HG02642 (cell line): ENCODE data around the gene RAB6A.
A peak's percentile ranks its signal among the peaks of the same experiment; 100 is the strongest.
"Not testable (repeated sequence)": the region's sequence is repeated elsewhere in the genome, so short reads cannot be mapped to it uniquely, and the experiment has no call there.

Experiments
- ATAC-seq: cut with Tn5 transposase; IDR thresholded peaks from one replicate; pipeline ENCODE4 v1.9.1; 2021; ENCODE audit warnings: mild to moderate bottlenecking; ENCODE audit not compliant: unreplicated experiment, poor library complexity

Gene RAB6A

DNA sequence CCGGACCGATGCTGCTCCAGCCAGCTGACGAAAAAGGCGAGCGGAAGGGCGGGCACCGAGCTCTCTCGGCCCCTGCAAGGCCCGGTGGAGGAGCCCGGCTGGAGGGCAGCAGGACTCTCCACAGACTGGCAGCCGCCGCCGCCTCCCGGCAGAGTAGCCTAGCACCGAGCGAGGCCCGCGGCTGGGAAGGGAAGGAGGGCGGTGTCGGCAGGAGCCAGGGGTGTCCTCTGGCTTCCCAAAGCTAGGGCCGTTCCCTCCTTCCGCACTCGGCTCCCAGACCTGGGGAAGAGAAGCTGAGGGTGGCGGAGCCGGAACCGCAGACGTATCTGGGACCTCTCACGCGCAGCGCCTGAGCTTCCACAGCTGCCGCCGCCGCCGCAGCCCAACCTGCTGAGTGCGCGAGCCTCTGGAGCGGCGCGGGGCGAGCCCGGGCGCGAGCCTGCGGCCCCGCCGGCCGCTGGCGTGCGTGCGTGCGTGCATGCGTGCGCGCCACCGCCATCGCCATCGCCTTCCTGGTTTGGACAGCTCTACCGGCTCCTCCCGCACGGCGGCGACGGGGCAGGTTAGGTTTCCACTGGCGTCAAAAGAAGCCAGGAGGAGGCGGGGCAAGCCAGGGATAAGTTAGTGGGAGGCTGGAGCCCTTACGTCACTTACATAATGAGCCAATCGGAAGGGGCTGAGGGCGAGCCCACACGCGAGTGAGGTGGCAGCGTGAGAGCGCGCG, at the start of gene RAB6A:
Gene RAB6A (minus strand): TSS at position 396 of the 724 bp plus-strand sequence. CDS start 439 bp downstream, outside the sequence.
- peak; percentile 91 for ATAC-seq

DNA sequence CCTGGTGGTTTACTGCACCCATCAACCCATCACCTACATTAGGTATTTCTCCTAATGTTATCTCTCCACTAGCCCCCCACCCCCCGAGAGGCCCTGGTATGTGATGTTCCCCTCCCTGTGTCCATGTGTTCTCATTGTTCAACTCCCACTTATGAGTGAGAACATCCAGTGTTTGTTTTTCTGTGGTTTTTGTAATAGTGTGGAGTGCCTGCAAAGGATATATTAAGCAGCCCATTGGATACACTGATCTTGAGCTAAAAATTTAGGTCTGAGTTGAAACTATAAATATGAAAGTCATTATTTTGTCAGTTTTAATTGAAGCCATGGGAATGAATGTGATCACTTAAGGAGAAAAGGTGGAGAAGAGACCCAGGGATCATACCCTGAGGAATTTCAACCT, 49.8 kb upstream of the RAB6A start:
- ATAC-seq = no peak

GRCh38 chr11:73808052-73808451, 47.2 kb upstream of the RAB6A start:
- ATAC-seq = no peak

DNA sequence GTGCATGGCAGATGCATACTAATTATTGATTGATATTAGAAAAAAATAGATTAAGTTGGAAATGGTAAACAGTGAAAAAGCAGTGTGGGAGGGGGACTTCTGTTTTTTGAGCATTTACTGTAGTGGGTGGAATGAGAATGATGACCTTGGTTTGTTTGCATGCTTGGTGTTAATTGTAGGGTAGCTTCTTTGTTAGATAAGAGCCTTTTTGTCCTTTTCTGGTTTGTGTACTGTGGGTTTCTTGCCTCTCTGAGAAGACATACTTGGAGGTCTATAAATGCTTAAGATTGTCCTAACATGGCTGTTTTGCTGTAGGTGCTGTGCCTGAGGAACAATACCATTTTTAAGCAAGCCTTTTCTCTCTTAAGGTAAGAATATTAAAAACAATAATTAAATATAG, 43.8 kb upstream of the RAB6A start:
- ATAC-seq = no peak

GRCh38 chr11:73801136-73801535, 40.3 kb upstream of the RAB6A start:
- ATAC-seq = no peak

GRCh38 chr11:73800276-73800806, 39.5 kb upstream of the RAB6A start:
- ATAC-seq = no peak

DNA sequence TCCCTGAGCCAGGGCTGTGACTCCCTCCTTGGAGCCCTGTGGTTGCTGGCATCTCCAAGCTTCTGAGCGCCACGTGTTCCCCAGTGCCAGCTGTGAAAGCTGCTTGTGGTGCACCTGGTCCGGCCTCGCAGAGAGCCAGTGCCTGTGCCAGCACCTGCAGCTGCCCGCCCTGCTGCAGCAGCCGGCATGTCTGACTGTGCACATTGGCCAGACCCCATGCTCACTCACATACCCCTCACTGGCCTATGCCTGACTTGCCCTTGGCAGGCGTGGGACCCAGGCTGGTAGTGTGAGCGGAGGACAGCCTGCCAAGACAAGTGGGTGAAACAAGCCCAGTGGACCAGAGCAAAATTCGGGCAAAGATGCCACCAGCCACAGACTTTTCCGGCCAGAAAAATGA, 36.6 kb upstream of the RAB6A start:
- ATAC-seq = no peak

DNA sequence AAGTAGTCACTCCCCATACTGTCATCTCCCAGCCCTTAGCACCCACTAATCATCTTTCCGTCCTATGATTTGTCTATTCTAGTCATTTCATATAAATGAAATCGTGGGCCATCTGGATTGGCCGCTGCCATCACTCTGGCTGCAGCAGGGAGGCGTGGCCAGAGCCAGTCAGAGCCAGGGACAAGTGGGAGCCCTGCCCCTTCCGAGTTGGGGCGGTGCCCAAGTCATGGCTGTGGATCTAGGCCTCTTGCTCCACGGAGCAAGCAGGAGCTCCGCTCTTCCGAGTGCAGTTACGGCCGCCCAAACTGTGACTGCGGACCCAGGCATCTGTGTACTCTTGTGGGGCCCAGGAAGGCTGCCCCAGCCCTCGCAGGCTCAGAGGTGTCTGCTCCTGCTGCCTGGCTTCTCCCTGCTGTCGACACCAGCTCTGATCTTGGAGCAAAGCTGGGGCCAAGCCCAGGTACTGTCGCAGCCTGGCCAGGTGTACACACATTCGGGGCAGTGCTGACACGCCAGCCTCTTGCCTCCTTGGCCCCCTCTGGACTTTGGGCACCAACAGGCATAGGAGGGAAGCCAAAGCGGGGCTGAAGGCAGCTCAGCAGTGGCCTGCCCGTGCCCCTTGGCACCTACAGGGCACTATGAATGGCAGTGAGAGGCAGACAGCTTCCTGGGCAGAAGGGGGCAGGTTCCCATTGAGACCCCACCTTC, 35.2 kb upstream of the RAB6A start:
- ATAC-seq = no peak

DNA sequence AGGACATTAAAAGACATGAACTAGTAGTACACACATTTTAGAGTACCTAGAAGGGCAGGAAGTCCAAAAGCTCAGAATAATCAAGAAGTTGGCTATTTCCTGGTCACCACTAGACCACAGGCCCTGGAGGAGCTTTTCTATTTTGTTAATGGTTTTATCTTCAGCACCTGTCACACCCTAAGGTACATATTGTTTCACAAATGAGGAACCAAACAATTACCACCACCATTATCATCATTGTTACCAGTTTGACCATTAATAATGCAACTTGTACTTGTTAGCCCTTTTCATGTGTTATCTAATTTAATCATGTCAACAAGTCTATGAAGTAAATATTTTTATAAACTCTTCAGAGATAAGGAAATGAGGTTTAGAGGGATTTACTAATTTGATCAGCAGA, 31.7 kb upstream of the RAB6A start:
- ATAC-seq = no peak

DNA sequence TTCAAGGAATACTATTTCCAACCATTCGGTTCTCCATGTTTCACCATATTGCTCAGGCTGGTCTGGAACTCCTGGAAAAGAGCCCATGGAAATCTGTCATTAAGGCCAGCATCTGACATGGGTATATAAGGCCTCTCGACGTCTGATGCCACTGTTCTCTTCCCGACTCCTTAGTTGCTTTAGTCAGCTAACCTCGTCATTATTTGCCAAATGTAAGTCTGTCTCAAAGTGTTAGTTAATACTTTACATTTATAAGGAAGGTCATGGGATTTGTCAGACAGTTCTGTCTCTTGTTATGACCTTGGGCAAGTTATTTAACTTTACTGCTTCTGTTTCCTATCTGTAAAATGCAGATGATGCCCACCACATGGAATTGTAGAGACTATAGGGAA, 28.4 kb upstream of the RAB6A start:
- ATAC-seq = no peak

DNA sequence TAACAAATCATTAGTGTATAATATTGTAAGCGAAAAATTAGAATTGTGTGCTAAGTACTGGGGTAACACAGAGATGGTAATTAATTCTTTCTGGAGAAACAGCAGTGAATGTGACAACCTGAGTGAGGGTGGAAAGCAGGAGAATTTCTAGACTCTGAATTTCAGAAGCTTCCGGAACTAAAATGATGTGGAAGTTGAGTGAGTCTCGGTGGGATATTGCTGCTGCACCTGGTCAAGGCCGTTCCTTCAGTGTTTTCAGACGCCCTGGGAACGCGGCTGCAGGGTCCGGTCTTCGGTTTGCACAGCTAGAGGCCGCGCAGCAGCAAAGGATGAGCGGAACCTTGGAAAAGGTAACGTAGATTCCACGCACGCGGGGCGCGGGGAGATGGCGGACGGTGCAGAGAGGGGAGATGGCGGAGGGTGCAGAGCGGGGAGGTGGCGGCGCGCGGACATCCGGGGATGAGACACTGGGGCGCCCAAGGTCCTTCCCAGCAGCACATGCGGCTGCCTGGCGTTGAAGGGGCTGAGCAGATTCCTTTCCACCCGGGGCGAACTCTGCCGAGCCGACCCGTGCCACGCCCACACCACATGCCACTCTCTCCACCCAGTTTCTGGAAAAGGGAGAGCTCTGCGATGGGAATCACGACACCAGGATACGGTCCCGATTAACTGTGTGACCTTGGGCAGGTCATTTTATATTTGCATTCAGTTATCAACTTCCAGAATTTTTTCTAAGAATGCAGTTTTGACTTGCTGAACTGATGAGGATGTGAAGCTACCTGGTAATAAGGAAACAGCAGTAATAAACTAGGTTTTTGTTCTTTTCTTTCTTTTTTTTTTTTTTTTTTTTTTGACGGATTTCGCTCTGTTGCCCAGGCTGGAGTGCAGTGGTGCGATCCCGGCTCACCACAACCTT, 27.0 kb upstream of the RAB6A start, which contains the start of gene MRPL48:
Gene MRPL48 (plus strand): TSS at position 232 of the 916 bp plus-strand sequence. CDS start 98 bp downstream, at position 330.
- ATAC-seq = peak; percentile 94

DNA sequence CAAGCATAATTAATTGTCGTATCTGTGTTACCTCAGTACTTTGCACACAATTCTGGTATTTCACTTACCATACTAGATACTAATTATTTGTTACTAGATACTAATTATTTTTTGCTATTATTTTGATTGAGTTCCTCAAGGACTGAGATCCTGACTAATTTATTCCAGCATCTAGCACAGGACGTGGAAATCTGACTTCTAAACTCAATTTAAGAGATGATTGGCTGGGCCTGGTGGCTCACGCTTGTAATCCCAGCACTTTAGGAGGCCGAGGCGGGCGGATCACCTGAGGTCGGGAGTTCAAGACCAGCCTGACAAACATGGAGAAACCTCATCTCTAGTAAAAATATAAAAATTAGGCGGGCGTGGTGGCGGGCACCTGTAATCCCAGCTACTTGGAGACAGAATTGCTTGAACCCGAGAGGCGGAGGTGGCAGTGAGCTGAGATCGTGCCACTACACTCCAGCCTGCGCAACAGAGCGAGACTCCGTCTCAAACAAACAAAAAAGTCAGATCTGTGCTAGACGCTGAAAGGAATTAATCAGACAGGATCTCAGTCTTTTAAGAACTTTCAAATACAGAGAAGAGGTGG, 26.3 kb upstream of the RAB6A start:
- ATAC-seq = no peak

DNA sequence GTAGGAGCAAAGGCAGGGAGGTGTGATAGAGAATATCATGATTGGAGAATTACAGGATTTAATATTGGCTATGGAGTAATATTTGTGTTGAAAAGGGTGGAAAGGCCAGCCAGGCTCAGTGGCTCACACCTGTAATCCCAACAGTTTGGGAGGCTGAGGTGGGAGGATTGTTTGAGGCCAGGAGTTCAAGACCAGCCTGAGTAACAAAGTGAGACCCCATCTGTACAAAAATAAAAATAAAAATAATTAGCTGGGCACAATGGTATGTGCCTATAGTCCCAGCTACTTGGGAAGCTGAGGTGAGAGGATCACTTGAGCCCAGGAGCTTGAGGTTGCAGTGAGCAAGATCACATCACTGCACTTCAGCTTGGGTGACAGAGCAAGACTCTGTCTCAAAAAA, 24.6 kb upstream of the RAB6A start:
- not testable (repeated sequence) for ATAC-seq

DNA sequence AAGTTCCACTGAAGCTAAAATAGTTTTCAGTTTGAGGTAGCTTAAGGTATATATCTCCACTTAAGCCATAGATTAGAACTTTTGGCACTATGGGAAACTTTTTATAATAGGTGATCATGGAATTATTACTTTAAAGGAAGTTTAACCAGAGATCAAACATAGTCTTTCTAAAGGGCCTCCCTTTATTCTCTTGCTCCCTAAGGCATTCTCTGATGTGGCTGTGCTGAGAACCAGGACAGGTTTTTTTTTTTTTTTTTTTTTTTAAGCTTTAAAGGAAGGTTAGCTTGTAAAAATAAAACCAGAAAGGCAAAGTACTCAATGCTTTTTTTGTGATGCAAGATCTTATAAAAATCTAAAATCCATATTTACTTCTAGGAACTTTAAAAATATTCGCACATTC, 23.9 kb upstream of the RAB6A start:
- no peak for ATAC-seq

GRCh38 chr11:73784080-73784634, 23.3 kb upstream of the RAB6A start:
- no peak for ATAC-seq

GRCh38 chr11:73783483-73784020, 22.7 kb upstream of the RAB6A start:
- ATAC-seq = no peak

DNA sequence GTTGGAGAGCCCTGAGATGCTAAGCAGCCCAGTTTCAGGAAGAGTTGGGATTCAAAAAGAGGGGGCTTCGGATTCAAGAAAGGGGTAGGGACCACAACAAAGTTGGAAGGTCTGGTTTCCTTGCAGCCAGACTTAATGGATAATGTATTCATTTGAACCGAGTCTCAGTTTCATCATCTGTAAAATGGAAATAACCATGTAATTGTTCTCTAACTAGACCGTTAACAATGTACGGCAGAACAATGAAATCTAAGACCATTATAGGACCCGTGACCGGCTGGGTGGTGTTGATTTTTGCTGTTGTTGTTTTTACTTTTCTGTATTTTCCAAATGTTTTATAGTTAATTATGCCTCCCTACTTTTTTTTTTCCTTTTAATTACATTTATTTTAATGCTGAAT, 20.4 kb upstream of the RAB6A start:
- ATAC-seq = no peak

DNA sequence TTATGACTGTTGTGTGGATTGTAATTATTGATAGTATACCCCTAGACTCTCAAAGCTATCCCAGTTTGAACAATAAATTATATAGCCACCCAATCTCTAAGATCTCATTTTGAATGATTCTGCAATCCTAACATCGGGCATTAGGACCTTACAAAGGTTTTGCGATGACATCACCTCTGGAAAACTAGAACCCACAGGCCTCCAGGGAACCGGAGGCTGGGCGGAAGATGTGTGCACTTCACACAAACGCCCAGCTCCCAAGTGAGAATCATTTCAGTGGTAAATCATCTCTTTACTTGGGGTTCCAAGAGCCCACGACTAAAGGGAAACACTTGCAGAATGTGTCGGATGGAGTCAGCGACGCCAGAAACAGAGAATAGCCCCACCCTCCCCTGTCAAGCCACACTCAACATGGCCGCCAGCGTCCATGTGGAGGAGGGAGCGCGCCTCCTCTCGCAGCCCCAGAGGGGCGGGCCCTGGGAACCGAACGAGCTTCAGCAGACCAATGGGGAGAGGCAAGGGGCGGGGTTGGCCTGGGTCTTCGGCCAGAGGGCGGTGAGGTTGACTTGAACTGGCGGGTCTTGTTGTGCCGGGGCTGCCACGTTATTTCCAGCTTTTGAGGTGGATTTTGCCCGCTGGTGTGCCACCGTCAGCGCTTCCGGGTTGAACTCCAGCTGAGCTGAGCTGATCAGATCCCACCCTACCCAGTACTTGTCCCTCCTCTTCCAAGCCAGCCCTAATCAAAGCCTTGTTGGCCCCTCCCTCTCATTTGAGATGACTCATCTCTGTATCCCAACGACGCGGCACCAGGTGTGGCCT, 18.4 kb upstream of the RAB6A start:
- ATAC-seq = peak; percentile 99

- ATAC-seq = not testable (repeated sequence)
Observed at GRCh38 chr11:73770811-73771210, 9.9 kb upstream of the RAB6A start.
